ENCODE results near the gene ZNF181.
"Not testable (repeated sequence)": the region's sequence is repeated elsewhere in the genome, so short reads cannot be mapped to it uniquely, and the experiment has no call there.

ZNF181 gene

DNA sequence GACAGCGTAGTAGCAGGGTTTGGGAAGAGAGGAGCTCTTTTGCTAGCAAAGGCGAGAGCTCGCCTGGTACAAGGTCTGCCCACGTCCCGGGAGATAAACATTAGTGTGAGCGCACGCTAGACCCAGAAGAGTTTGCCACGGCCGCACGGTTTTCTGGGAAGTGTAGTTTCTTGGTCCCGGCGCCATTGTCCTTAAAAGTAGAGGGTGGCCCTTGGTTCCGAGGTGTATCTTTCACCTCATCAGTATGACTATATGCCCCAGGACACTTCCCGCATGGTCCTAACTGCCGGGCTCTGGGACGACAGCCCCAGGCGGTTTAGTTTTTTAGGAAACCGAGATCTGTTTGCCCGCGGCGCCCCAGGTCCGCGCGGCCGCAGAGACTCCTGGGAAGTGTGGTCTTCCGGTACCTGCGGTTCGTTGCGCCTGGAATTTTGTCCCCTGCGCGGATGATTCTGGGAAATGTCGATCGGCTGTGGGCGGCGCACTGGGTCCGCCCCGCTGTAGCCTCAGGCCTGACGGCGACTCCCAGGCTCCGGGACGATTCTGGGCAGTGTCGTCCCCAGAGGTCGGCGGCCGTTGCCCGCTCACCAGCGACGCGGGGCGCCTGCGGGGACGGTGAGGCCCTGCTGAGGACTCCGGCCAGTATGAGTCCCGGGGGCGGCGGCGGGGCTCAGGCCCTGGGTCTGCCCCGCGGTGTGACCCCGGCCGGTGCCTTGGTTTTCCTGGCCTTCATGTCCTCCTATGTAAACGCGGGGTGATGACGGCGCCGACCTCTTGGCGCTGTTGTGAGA is at the start of gene ZNF181:
TSS of gene ZNF181 (plus strand) at position 498 of the 791 bp plus-strand sequence. CDS start 795 bp downstream, outside the sequence.
- peak; percentile 60 for DNase-seq (ENCODE audit: low read depth)

DNA sequence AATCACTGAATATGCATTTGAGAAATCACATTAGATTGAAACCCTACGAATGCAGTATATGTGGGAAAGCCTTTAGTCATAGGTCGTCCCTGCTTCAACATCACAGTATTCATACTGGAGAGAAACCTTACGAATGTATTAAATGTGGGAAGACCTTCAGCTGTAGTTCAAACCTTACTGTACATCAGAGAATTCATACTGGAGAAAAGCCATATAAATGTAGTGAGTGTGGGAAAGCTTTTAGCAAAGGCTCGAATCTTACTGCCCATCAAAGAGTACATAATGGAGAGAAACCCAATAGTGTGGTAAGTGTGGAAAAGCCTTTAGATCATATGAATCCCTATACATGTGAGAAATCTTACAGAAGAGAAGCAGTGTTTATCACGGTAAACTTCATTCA is 48.8 kb upstream of the ZNF181 start:
- not testable (repeated sequence) for DNase-seq (ENCODE audit: low read depth)

DNA sequence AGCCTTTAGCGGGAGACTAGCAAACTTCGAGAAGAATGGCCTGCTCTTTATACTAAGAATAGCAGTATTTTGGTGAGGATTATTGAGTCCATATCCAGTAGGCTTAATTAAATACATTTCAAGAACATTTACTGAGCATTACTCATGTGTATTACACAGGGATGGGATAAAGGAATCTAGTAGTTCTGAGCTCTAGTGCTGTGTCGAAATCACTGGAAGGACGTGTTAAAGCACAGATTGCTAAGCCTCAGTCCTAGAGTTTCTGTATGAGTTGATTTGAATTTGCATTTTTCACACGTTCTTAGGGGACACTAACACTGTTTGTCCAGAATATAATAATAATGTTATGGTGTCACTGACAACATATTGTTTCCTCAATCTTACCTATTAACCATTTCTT is 47.6 kb upstream of the ZNF181 start:
- DNase-seq (ENCODE audit: low read depth): no peak

DNA sequence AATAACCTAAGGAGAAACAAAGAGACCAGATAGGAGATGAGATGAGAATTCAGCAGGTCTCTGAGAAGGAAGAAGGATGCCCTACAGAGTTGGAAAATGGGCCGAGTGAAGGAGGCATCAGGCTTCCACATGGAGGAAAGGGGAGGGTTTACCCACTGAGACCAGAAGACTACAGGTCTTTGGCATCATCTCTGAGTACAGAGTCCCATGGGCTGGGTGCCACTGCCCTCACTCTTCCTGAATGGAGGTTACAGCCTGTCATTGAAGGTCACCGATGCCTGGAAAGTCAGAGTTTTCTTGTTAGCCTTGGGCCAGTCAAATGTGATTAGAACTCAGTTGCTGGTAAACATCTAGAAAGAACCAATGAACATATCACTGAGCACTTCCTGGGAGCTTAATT is 46.7 kb upstream of the ZNF181 start:
- no peak for DNase-seq (ENCODE audit: low read depth)

DNA sequence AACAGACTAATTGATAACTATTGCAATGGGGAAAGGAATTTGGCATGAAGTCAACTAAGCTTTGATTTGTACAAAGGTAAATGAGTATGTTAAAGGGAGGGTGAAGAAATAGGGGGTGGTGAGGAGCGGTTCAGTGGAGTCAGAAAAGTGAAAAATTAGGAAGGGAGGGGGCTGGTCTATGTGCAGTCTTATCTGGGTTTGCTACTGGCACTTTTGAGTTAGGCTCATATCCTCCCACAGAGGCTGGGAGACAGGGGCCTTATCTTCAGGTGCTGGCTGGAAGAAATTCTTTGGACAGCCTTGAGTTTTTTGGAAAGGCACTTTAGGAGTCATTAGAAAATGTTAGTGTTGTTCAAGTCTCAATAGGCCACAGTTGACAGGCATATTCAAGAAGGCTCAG is 45.5 kb upstream of the ZNF181 start:
- DNase-seq (ENCODE audit: low read depth): no peak

DNA sequence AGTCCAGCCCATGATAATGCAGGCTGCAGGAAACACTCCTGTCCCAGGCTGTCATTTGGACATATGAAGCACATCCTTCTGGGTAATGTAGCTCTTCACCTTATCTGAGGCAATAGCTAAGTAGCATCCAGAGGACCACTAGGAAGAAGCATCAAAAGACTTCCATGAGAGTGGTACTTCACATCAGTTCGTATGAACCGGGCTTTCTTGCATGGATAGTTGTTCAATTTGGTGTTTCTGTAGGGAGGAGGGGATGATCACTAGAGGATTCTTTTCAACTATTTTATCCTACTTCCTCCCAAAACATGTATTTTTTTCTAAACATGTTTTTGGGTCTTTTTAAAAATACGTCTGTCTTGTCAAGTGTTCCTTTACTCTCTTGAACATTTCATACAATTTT is 43.7 kb upstream of the ZNF181 start:
- no peak for DNase-seq (ENCODE audit: low read depth)

DNA sequence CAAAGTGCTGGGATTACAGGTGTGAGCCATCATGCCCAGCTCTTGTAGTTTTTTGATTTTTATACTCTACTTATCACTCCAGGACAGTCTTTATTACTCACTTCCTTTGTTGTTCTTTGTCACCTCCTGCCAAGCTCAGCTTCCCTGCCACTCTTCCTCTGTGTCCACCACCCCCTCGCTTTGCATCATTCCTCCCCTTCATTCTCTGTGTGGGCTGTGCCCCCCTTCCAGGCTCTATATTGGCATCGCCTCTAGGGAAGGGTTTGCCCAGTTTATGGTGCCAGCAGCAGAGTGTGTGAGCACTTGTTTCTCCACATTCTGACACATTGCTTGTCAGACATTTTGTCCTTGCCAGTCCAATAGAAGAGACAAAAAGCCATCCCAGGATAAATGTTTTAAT is 41.5 kb upstream of the ZNF181 start:
- no peak for DNase-seq (ENCODE audit: low read depth)

DNA sequence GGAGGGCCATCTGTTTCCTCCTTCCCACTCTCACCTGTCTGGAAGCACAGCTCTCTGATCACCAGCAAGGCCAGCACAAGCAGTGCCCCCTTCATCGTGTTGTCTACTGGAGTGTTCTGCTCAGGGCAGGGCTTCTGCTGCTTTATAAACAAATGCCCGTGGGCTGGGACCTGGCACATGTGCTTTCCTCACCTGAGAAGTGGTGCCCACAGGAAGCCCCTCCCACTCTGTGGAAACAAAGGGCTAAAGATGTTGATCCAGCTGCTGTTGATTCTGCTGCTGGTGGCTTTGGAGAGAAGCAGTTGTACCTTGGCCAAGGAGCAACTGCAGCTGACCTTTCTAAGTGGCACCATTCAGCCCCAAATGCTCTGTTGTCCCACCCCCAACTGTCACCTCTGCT is 26.4 kb upstream of the ZNF181 start:
- DNase-seq (ENCODE audit: low read depth): no peak

DNA sequence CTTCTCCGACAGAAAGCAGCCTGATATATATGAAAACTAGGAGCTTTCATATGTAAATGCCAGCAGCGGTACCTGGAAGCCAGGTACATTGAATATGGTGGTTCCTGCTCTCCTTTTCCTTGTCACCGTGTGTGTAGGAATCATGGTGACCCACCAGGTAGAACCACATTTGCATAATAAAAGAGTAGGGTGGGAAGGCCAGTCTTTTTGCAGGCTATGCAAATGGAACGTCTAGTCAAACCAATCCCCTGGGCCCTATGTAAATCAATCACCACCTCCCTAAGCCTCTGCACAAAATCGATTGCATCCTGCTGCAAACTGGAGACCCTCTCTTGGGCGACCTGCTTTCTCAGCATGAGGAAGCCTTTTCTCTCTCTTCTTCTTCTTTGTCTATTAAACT is 22.2 kb upstream of the ZNF181 start:
- DNase-seq (ENCODE audit: low read depth): no peak

DNA sequence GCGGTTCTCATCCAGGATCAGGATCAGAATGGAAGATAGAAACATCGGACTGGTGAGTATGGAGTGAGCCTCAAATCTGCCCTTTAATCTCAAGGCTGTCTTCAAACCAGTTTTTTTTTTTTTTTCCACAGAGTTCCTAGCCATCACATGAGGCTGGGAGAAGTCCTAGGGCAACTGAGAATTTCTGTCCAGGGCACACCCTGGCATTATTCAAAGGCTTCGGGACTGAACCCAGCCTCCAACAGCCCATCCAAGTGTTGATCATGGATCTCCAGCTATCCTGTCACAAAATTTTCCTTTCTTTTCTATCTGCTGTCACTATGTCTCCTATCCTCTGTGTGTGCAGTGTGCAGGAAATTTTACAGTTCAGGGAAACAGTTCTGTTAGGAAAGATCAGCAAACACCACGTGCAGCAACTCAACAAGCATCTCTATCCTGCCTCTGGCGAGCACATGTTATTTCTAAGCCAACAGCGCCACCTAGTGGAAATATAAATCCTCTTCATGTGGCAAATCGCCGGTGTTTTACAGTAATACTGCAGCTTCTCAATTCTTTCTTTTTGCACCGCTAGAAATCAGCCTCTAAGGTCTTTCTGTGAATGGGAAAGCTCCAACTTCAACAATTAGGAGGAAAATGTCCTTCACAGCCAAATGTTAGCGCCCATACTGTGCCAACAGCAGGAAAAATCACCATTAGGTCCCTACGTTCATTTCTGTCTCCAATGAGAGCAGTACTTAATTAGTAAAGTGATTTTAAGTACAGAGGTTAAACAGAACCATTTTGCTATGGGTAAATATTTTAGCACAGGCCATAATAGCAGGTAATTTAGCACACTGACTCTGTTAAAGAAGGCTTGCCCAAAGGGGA is 21.4 kb upstream of the ZNF181 start:
- DNase-seq (ENCODE audit: low read depth): peak; percentile 12

DNA sequence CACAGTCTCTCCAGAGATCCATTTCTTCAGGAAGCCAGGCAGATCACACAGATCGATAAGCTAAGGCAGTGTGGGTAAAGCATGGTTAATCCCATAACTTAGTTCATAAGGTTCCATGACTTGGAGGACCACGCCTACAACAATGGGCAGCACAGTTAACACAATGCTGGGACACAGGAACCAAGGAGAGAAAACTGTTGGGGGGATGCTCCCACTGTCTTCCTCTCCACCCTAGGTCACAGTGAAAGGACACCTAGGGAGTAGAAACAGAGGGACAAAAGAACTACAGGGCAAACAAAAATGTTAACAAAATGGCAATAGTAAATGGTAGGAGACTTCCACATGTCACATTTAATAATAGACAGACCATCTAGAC is 20.8 kb upstream of the ZNF181 start:
- DNase-seq (ENCODE audit: low read depth): no peak

DNA sequence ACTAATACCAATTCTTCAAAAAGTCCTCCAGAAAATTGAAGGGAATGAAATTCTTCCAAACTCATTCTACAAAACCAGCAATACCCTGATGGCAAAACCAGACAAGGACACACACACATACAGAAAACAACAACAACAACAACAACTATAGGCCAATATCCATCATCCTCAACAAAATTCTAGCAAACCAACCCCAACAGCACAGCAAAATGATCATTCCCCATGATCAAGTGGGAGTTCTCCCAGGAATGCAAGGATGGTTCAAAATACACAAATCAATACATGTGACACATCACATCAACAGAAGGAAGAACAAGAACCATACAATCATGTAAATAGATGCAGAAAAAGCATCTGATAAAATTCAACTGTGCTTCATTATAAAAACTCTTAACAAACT is 18.7 kb upstream of the ZNF181 start:
- DNase-seq (ENCODE audit: low read depth): no peak

DNA sequence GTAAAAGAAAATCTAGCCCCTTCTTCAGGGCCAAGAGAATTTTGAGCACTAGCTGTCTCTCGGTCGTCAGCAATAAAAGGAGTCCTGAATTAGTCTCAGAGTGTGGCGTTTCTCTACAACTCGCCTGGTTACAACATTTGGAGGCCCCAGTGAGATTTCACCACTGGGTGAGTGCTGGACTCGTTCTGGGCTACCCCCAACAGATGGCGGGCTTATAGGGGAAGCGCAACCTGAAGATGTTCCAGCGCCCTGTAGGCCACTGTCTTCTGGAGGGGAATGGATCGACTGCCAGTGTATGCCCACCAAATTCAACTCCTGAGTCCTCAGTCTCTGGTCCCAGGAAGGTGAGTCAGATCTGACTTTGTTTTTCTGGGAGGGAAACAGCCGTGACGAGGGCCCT is 11.7 kb upstream of the ZNF181 start:
- no peak for DNase-seq (ENCODE audit: low read depth)

DNA sequence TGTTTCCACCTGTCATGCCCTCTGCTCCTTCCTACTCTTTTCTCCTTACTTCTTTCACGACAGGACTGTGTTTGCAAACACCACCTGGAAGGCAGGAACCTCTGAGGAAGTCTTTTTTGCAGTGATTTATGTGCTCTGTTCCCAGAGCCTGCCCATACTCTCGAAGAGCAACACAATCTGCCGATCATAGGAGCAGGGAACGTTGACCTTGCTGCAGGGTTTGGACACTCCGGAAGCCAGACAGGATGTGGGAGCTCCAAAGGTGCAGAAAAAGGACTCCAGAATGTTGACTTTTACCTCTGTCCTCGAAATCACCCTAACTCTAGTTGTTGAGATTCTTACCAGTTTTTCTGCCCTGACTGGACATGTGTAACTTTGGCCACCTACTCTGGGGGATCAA is 8.6 kb upstream of the ZNF181 start:
- DNase-seq (ENCODE audit: low read depth): no peak

DNA sequence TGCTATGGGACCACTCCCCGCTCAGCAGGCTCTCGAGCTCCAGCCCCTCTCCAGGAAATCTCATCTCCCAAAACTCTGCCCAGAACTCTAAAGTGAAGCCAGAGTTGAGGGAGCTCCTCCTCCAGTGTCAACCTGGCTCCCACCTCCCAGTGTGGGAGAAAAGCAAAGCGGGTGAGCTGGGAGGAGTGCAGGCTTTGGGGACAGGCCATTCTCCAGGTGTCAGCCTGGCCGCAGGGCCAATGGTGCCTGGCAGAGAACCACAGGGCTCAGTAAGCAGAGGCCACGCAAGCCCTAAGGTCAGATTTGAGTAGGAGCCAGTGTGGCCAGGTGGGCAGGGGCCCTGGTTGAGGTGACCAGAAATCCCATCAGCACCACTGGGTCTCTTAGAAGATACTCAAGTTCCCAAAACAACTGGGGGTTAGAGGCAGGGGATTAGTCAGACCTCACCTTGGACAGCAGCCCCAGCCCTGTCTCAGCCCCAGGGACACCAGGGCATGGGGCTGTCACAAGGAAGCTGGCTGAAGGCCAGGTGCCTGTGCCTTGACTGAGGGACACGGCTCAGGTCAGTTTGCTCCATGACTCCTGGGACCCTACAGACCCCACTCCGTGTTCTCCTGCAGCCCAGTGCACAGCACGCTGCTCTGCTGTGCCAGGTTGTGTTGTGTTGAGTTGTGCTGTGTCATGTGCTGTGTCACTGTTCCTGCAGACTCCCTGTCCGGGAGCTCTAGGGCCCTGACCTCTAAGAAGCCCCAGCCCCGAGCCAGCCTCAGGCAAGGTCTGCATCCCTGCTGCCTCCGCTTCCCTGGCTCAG is 2.8 kb upstream of the ZNF181 start:
- no peak for DNase-seq (ENCODE audit: low read depth)

DNA sequence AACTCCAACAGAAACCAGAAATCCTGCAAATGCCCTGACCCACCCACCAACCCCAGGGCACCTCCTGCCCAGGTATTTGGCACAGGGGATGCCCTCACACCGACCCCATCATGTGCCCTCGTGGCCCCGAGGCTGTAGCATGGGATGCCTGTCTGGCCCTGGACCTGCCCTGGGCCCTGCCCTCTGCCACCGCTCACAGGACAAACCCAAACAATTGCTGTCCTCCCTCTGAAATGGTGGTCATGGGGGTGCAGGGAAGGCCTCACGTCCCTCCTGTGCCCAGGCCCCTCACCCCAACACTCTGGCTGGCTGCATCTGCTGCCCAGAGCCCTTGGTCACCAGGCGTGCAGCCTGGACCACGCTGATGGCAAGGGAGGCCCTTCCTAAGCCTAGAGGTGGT is 2.1 kb upstream of the ZNF181 start:
- no peak for DNase-seq (ENCODE audit: low read depth)

DNA sequence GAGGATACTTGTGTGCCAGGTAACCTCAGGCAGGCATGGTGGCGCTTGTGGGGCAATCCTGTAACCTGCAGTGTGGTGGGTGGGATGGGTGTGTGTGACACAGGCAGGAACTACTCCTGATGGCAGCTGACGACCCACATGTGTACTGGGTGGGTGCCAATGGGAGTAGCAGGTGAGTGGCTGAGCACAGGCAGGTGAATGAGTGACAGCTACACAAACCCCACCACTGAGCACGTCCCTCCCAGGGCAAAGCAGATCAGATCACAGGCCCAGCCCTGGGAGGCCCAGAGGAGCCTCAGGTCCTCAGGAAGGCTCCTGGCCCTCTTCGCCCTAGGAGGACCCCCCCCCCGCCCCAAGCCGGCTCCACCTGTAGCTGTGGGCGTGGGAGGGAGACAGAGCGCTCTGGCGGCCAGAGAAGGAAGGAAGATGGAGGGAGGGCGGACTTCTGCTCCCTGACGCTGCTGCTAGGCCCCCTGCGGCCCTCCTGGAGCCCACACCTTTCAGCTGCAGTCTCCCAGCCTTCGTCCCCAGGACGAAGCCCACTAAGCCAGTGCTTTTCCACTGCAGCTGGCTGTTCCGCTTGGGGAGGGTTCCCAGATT is 1.3 kb upstream of the ZNF181 start:
- DNase-seq (ENCODE audit: low read depth): no peak

DNA sequence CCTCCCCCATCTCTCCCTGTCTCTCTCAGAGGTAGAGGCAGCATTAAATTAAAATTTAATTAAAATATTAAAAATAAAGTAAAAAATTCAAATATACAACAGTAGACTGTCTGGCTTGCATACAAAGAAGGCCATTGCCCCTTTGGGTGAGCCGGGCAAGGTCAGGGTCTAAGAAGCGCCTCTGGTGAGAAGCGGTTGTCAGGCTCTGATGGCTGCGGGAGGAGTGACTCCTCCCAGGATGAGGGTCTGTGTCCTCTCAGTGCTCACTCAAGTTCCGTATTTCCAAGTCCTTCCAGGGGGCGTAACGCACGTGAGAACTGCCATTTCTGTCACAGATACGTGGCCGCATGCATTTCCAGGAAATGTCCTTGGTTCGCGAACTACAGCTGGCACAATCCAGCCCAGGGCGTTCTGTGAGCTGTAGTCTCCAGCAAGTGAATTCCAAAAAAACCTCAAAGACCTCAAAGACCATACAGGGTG is 737 bp upstream of the ZNF181 start:
- DNase-seq (ENCODE audit: low read depth): peak; percentile 8

DNA sequence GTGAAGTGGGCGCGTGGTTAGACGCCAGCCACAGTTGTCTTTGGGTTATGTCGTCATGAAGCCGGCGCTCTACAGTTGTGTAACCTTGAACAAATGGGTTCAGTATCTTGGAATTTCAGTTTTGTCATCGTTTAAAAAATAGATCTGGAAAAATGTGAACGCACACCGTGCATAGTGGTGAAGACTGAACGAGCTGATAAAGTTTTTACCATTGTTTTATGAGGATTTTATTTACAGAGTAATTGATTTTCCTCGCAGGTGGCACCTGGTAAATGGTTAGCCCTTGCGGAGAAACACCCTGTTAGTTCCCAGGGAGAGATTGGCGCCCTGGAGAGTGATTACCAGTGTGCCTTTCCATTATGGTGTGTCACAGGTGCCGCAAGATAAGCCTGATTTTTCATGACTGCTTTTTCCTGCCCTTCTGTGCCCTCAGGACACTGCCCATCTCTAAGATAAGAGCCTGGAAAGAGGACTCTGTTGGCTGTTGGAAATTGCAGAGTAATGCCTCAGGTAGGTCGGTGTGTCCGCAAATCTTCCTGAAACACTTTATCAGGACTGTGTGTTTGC is 577 bp downstream of the ZNF181 start:
- no peak for DNase-seq (ENCODE audit: low read depth)

DNA sequence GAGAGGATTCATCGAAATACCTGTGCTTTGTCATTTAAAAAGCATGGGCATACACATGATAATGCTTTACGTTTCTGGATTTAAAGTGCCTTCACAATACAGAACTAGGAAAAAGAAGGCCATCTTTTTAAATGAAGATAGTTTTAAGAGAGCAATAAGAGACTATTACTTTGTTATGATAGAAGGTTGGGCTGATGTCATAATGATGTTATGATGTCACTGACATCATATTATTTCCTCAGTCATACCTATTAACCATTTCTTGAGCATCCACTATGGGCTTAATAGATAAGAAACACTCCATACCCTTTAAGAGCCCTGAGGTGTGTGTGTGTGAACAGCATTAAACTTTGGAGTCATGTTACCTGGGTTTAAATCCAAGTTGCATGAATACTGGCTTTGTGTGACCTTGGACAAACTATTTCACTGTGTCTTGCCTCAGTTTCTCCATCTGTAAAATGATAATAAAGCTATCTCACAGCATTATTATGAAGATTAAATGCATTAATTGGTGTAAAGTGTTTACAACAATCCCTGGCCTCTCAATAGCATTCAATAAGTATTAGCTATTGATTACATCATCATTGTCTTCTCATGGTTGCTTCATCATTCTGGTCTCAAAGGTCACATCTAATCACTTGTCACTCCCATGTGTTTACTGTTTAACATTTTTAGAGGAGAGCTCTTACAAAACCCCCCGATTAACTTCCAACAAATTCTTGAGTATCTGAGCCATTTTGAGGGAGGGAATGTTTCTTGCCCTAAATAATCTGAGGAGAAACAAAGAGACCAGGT is 11.1 kb downstream of the ZNF181 start:
- DNase-seq (ENCODE audit: low read depth): no peak

DNA sequence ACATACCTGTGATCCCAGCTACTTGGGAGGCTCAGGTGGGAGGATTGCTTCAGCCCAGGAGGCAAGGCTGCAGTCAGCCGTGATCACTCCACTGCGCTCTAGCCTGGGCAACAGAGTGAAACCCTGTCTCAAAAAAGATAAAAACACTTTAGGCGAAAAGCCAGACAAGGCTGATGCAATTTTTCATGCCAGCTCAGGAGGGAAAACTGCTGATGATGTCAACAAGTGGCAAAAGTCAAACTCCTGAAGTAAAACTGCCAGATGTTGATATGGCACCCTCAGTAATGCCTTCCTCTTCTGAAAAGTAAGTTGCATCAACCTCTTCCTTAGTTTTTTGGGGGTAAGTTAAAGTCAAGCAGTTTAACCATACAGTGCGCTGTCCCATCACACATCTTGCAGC is 23.4 kb downstream of the ZNF181 start:
- DNase-seq (ENCODE audit: low read depth): no peak

Measured in T-helper 22 cell (primary cell).